WTC11 (cell line): ENCODE results near the gene SP140L. TPM values are rescaled to one million over a fixed set of nuclear protein-coding genes. Genes with fewer than 3 reads are reported as not detected.

ENCODE experiments used
- ATAC-seq: fragments of 200-7000 bp; cut with Tn5 transposase; 2 replicates; pipeline ENCODE4 v1.10.0; 2021; ENCODE audit warnings: mild to moderate bottlenecking, moderate library complexity
- CTCF ChIA-PET: fragments of 300-600 bp; sonication (Branson Sonifier 250); formaldehyde crosslinking; loops from one replicate; lab custom pipeline; 2021; ENCODE audit warnings: antibody characterized with exemption; lab: Charles Lee
- POLR2A ChIA-PET: fragments of 350-600 bp; sonication (Branson Sonifier 250); formaldehyde crosslinking; loops from one replicate; lab custom pipeline; 2021; ENCODE audit warnings: antibody characterized with exemption; lab: Charles Lee
- DNase-seq: peaks from one replicate; pipeline ENCODE4 v3.0.0; 2021; ENCODE audit warnings: low spot score
- H3K27ac Mint-ChIP-seq: 2 replicates; pipeline ENCODE4 v1.8.0; 2021; ENCODE audit warnings: mixed read lengths
- H3K27me3 Mint-ChIP-seq: 2 replicates; pipeline ENCODE4 v1.8.0; 2021; ENCODE audit warnings: low read depth, mild to moderate bottlenecking, moderate library complexity, mixed read lengths
- H3K36me3 Mint-ChIP-seq: 2 replicates; pipeline ENCODE4 v1.8.0; 2021; ENCODE audit warnings: mixed read lengths
- H3K4me1 Mint-ChIP-seq: 2 replicates; pipeline ENCODE4 v1.8.0; 2022; ENCODE audit warnings: mixed read lengths
- H3K4me3 Mint-ChIP-seq: 2 replicates; pipeline ENCODE4 v1.8.0; 2021; ENCODE audit warnings: mild to moderate bottlenecking, moderate library complexity, mixed read lengths
- H3K9me3 Mint-ChIP-seq: 2 replicates; pipeline ENCODE4 v1.8.0; 2021; ENCODE audit warnings: mixed read lengths
- ATF3 ChIP-seq: sonication (generic); formaldehyde crosslinking; conservative IDR thresholded peaks from 2 replicates; pipeline ENCODE4 v1.8.1; 2022; ENCODE audit warnings: mild to moderate bottlenecking, missing genetic modification reagents
- CTCF ChIP-seq: fragments of 200-600 bp; IDR thresholded peaks from 2 replicates; pipeline ENCODE4 v1.8.0; 2022; ENCODE audit warnings: antibody characterized with exemption
- EMX1 ChIP-seq: fragments of 250-450 bp; sonication (Bioruptor Pico); IDR thresholded peaks from 2 replicates; pipeline ENCODE4 v1.8.0; 2021; ENCODE audit warnings: mild to moderate bottlenecking
- ESRRA ChIP-seq: sonication (generic); formaldehyde crosslinking; IDR thresholded peaks from 2 replicates; pipeline ENCODE4 v1.8.1; 2022; ENCODE audit warnings: mild to moderate bottlenecking, missing genetic modification reagents, borderline replicate concordance
- FOXK1 ChIP-seq: sonication (generic); formaldehyde crosslinking; IDR thresholded peaks from 2 replicates; pipeline ENCODE4 v1.8.0; 2022; ENCODE audit warnings: mild to moderate bottlenecking, moderate library complexity, missing genetic modification reagents
- IRF2 ChIP-seq: sonication (generic); formaldehyde crosslinking; IDR thresholded peaks from 2 replicates; pipeline ENCODE4 v1.8.0; 2022; ENCODE audit warnings: low read depth, missing genetic modification reagents, borderline replicate concordance
- MLX ChIP-seq: sonication (generic); formaldehyde crosslinking; IDR thresholded peaks from 2 replicates; pipeline ENCODE4 v1.8.1; 2023; ENCODE audit warnings: mild to moderate bottlenecking, missing genetic modification reagents, moderate library complexity
- NFATC4 ChIP-seq: fragments of 250-450 bp; sonication (Bioruptor Pico); IDR thresholded peaks from 2 replicates; pipeline ENCODE4 v1.9.0; 2021; ENCODE audit warnings: mild to moderate bottlenecking
- NFE2L1 ChIP-seq: sonication (generic); formaldehyde crosslinking; IDR thresholded peaks from 2 replicates; pipeline ENCODE4 v1.8.1; 2023; ENCODE audit warnings: missing genetic modification reagents
- RELA ChIP-seq: sonication (generic); formaldehyde crosslinking; IDR thresholded peaks from 2 replicates; pipeline ENCODE4 v1.8.1; 2022; ENCODE audit warnings: missing genetic modification reagents, mild to moderate bottlenecking, borderline replicate concordance
- TEAD1 ChIP-seq: sonication (generic); formaldehyde crosslinking; IDR thresholded peaks from 2 replicates; pipeline ENCODE4 v1.8.0; 2022; ENCODE audit warnings: mild to moderate bottlenecking, missing genetic modification reagents
- TP53 ChIP-seq: sonication (generic); formaldehyde crosslinking; IDR thresholded peaks from 2 replicates; pipeline ENCODE4 v1.8.1; 2023; ENCODE audit warnings: mild to moderate bottlenecking, missing genetic modification reagents
- USF2 ChIP-seq: sonication (generic); formaldehyde crosslinking; IDR thresholded peaks from 2 replicates; pipeline ENCODE4 v1.8.1; 2023; ENCODE audit warnings: mild to moderate bottlenecking, missing genetic modification reagents, moderate library complexity
- ZBTB21 ChIP-seq: sonication (generic); formaldehyde crosslinking; IDR thresholded peaks from 2 replicates; pipeline ENCODE4 v1.8.1; 2023; ENCODE audit warnings: mild to moderate bottlenecking, missing genetic modification reagents, borderline replicate concordance
- ZNF138 ChIP-seq: sonication (generic); formaldehyde crosslinking; conservative IDR thresholded peaks from 2 replicates; pipeline ENCODE4 v1.8.1; 2022; ENCODE audit warnings: mild to moderate bottlenecking, moderate library complexity, missing genetic modification reagents
- ZNF263 ChIP-seq: sonication (generic); formaldehyde crosslinking; IDR thresholded peaks from 2 replicates; pipeline ENCODE4 v1.8.1; 2022; ENCODE audit warnings: low read depth, mild to moderate bottlenecking, moderate library complexity, missing genetic modification reagents
- ZNF281 ChIP-seq: sonication (generic); formaldehyde crosslinking; IDR thresholded peaks from 2 replicates; pipeline ENCODE4 v1.8.0; 2023; ENCODE audit warnings: mild to moderate bottlenecking, missing genetic modification reagents
- ZNF396 ChIP-seq: fragments of 250-450 bp; sonication (Bioruptor Pico); IDR thresholded peaks from 2 replicates; pipeline ENCODE4 v1.8.0; 2021; ENCODE audit warnings: mild to moderate bottlenecking, moderate library complexity, borderline replicate concordance
- ZNF416 ChIP-seq: fragments of 250-450 bp; sonication (Bioruptor Pico); IDR thresholded peaks from 2 replicates; pipeline ENCODE4 v1.9.0; 2021; ENCODE audit warnings: mild to moderate bottlenecking, inconsistent platforms
- ZNF532 ChIP-seq: fragments of 250-450 bp; sonication (Bioruptor Pico); IDR thresholded peaks from 2 replicates; pipeline ENCODE4 v1.9.0; 2021; ENCODE audit warnings: mild to moderate bottlenecking, borderline replicate concordance
- total RNA-seq: library from RNA; stranded (reverse); gene quantifications from 3 replicates; pipeline ENCODE4 v1.2.3, GENCODE V29; 2021

SP140L gene
- total RNA-seq, 1 experiment from 2014 or later = 3.2 TPM

- TF ChIP-seq FOXK1 (CRISPR knock-in tag) = no peak
- no peak for TF ChIP-seq ZNF416
- Mint-ChIP-seq H3K9me3 (peaks cover 21% of the 10 kb centered on the region), H3K4me1 (peaks cover 8% of the 10 kb centered on the region), H3K27me3 (no peaks in the 10 kb centered on the region), H3K27ac (no peak overlapping the region), H3K4me3 (no peak overlapping the region), H3K36me3 (peaks cover 7% of the 10 kb centered on the region)
- POLR2A ChIA-PET = no interaction called here
- DNase-seq = no peak
- CTCF ChIA-PET = no interaction called here
- ATAC-seq = no peak
These were observed 73.0 kb downstream of the SP140L start for GRCh38 chr2:230400041-230400440.

- CTCF ChIA-PET = no interaction called here
- POLR2A ChIA-PET = no interaction called here
These were observed 73.5 kb downstream of the SP140L start for GRCh38 chr2:230400454-230400853.

More at GRCh38 chr2:230400454-230400853, 73.5 kb downstream of the SP140L start:
- Mint-ChIP-seq H3K4me3 (no peak overlapping the region), H3K9me3 (peaks cover 17% of the 10 kb centered on the region), H3K36me3 (peaks cover 4% of the 10 kb centered on the region), H3K4me1 (peaks cover 8% of the 10 kb centered on the region), H3K27ac (no peak overlapping the region), H3K27me3 (no peaks in the 10 kb centered on the region)
- ATAC-seq (no peak), DNase-seq (no peak)
- TF ChIP-seq ATF3 (CRISPR knock-in tag) = no peak
- no peak for TF ChIP-seq USF2 (CRISPR knock-in tag)
- no peak for TF ChIP-seq NFE2L1 (CRISPR knock-in tag)
- TF ChIP-seq ZNF263 (CRISPR knock-in tag) = no peak
- TF ChIP-seq ZNF532 = no peak
- TF ChIP-seq NFATC4 (CRISPR knock-in tag) = no peak
- TF ChIP-seq ZNF138 (CRISPR knock-in tag) = no peak
- TF ChIP-seq ZNF281 (CRISPR knock-in tag) = no peak
- no peak for TF ChIP-seq TP53
- no peak for TF ChIP-seq IRF2 (CRISPR knock-in tag)
- no peak for TF ChIP-seq MLX (CRISPR knock-in tag)
- no peak for TF ChIP-seq ZNF396 (CRISPR knock-in tag)
- no peak for TF ChIP-seq TEAD1 (CRISPR knock-in tag)
- no peak for TF ChIP-seq ESRRA (CRISPR knock-in tag)
- TF ChIP-seq RELA (CRISPR knock-in tag) = no peak
- no peak for TF ChIP-seq EMX1
- TF ChIP-seq ZBTB21 (CRISPR knock-in tag) = no peak
- no peak for TF ChIP-seq CTCF
